GM12878 (cell line): Measurements from ENCODE around the gene LMNTD2. TPM values are rescaled to one million over a fixed set of nuclear protein-coding genes. Genes with fewer than 3 reads are reported as not detected.

Source experiments
- CEBPZ ChIP-seq: fragments of 150-350 bp; IDR thresholded peaks from 2 replicates; pipeline ENCODE4 v1.6.1; 2016; ENCODE audit warnings: low read depth, low read length
- DPF2 ChIP-seq: fragments of 450-650 bp; IDR thresholded peaks from 2 replicates; pipeline ENCODE4 v1.6.1; 2017; ENCODE audit warnings: mild to moderate bottlenecking
- E2F4 ChIP-seq: IDR thresholded peaks from 2 replicates; pipeline ENCODE4 v1.6.1; 2012; ENCODE audit warnings: low read depth, low read length, improper control_type of control experiment
- E2F8 ChIP-seq: fragments of 450-650 bp; IDR thresholded peaks from 2 replicates; pipeline ENCODE4 v1.6.1; 2018; ENCODE audit warnings: mild to moderate bottlenecking, low read depth, moderate library complexity; ENCODE audit not compliant: partially characterized antibody
- EED ChIP-seq: sonication (generic); IDR thresholded peaks from 2 replicates; pipeline ENCODE4 v1.6.1; 2016; ENCODE audit warnings: antibody characterized with exemption, low read depth
- EP300 ChIP-seq, 2 experiments: fragments of 150-350 bp in 1 of 2; IDR thresholded peaks; 2 replicates each; pipeline ENCODE4 v1.6.1; 2011 to 2012; ENCODE audit warnings: low read depth in 2 of 2, low read length in 2 of 2, borderline replicate concordance in 1 of 2, improper control_type of control experiment in 1 of 2, inconsistent platforms in 1 of 2; ENCODE audit not compliant: control insufficient read depth in 1 of 2
- IKZF2 ChIP-seq, 2 experiments: fragments of 450-650 bp; IDR thresholded peaks; 2 replicates each; pipeline ENCODE4 v1.6.1; 2017; ENCODE audit warnings: mild to moderate bottlenecking in 2 of 2, moderate library complexity in 2 of 2
- IRF4 ChIP-seq: IDR thresholded peaks from 2 replicates; pipeline ENCODE4 v1.6.1; 2011; ENCODE audit warnings: low read depth, low read length
- MEF2A ChIP-seq: IDR thresholded peaks from 2 replicates; pipeline ENCODE4 v1.6.1; 2011; ENCODE audit warnings: low read depth, mild to moderate bottlenecking, low read length, moderate library complexity; ENCODE audit not compliant: insufficient read depth
- MLLT1 ChIP-seq: fragments of 450-650 bp; IDR thresholded peaks from 2 replicates; pipeline ENCODE4 v1.6.1; 2016; ENCODE audit warnings: mild to moderate bottlenecking
- NFYA ChIP-seq: IDR thresholded peaks from 2 replicates; pipeline ENCODE4 v1.6.1; 2011; ENCODE audit warnings: low read depth, mild to moderate bottlenecking, low read length, improper control_type of control experiment, borderline replicate concordance
- PML ChIP-seq: IDR thresholded peaks from 2 replicates; pipeline ENCODE4 v1.6.1; 2012; ENCODE audit warnings: low read length, inconsistent platforms
- POLR2A ChIP-seq: IDR thresholded peaks from 2 replicates; pipeline ENCODE4 v1.6.1; 2011; ENCODE audit warnings: low read depth, mild to moderate bottlenecking, low read length
- SMAD5 ChIP-seq: IDR thresholded peaks from 2 replicates; pipeline ENCODE4 v1.6.1; 2016; ENCODE audit warnings: antibody characterized with exemption, low read depth
- ZNF592 ChIP-seq: fragments of 450-650 bp; IDR thresholded peaks from 2 replicates; pipeline ENCODE4 v1.6.1; 2017; ENCODE audit warnings: mild to moderate bottlenecking, moderate library complexity
- polyA plus RNA-seq, 11 experiments: library from polyadenylated mRNA; depleted of rRNA in 4 of 11; unstranded in 6 of 11; stranded (reverse) in 5 of 11; fragments of >200 nt; fragmentation: Nextera tagmentation in 4 of 11; fragmentation: Illumina TruSeq in 1 of 11; extraction: Ambion mirVana in 4 of 11; extraction: Trizol in 1 of 11; gene quantifications; 1 replicate in 1 of 11; 2 replicates in 10 of 11; pipeline versions ENCODE4 v1.2.1 to v1.2.3, GENCODE V29; 2011 to 2016; ENCODE audit warnings: inconsistent platforms in 2 of 11, missing spikeins in 2 of 11, low read depth in 1 of 11
- total RNA-seq, 4 experiments: library from RNA; depleted of rRNA in 3 of 4; stranded (reverse); fragments of >200 nt in 3 of 4; fragmentation: Illumina TruSeq in 1 of 4; extraction: Trizol in 1 of 4; gene quantifications; 2 replicates each; pipeline versions ENCODE4 v1.2.1 to v1.2.3, GENCODE V29; 2013 to 2021

Gene LMNTD2
- total and polyA plus RNA-seq, 10 of the 15 experiments (the other 5 are each of a cell fraction or from before 2014, with no cell fraction given): 0.22 to 4.1 (median 1.3) TPM; not detected in 2

- TF ChIP-seq CEBPZ: no peak
- no peak for TF ChIP-seq ZNF592
- no peak for TF ChIP-seq E2F4
- no peak for TF ChIP-seq E2F8
- no peak for TF ChIP-seq EP300 (IDR thresholded peaks at IDR 0.05; ENCODE audit: borderline replicate concordance in 1 of 2, control insufficient read depth in 1 of 2, low read depth in 2 of 2, low read length in 2 of 2)
- peak; percentile 90; the same call in 1 of the 2 replicates for TF ChIP-seq PML
- no peak for TF ChIP-seq MEF2A
- peak; percentile 74; the same call in 1 of the 2 replicates for TF ChIP-seq SMAD5
- TF ChIP-seq MLLT1: no peak; the same call in none of the 2 replicates
- no peak for TF ChIP-seq NFYA
- peak in 1 of 2 experiments; percentile 49; a peak in 3 of 4 replicates for TF ChIP-seq IKZF2 (IDR thresholded peaks at IDR 0.05)
- peak; percentile 80 for TF ChIP-seq POLR2A
- TF ChIP-seq EED: peak; percentile 52; the same call in 1 of the 2 replicates
- TF ChIP-seq IRF4: 0 out of 2 replicates have a peak, but pooled peaks have one; percentile 26
- TF ChIP-seq DPF2: peak; percentile 51
Measured at GRCh38 chr11:506238-506994, 54.1 kb downstream of the LMNTD2 start (continued).
